Choroid plexus epithelial cell (primary cell): ENCODE data around the gene TRAPPC11.
A peak's percentile ranks its signal among the peaks of the same experiment; 100 is the strongest.

Experiments used
- DNase-seq: peaks from one replicate; pipeline ENCODE4 v3.0.0-alpha.2; 2010; ENCODE audit warnings: low read depth
- H3K4me3 ChIP-seq: 2 replicates; pipeline ENCODE4 v1.5.1; 2011; ENCODE audit warnings: low read depth, mild to moderate bottlenecking, control low read depth, low read length, moderate library complexity
- CTCF ChIP-seq: conservative IDR thresholded peaks from 2 replicates; pipeline ENCODE4 v1.5.1; 2011; ENCODE audit warnings: low read depth, mild to moderate bottlenecking, control low read depth, inconsistent platforms, low read length, moderate library complexity

TRAPPC11 gene

GRCh38 chr4:183631577-183632198 is 27.4 kb upstream of the TRAPPC11 start:
- no peak overlapping the region for H3K4me3 ChIP-seq
- no peak for TF ChIP-seq CTCF
- no peak for DNase-seq

- no peak for TF ChIP-seq CTCF
Observed at GRCh38 chr4:183632689-183633088, 26.4 kb upstream of the TRAPPC11 start.

GRCh38 chr4:183633476-183634400 is 25.4 kb upstream of the TRAPPC11 start:
- no peak for DNase-seq
- TF ChIP-seq CTCF: no peak

More at GRCh38 chr4:183632689-183633088, 26.4 kb upstream of the TRAPPC11 start:
- no peak for DNase-seq
- H3K4me3 ChIP-seq: no peak overlapping the region

GRCh38 chr4:183635321-183635720 is 23.8 kb upstream of the TRAPPC11 start:
- no peak for TF ChIP-seq CTCF
- H3K4me3 ChIP-seq: no peak overlapping the region
- DNase-seq: peak; percentile 14

More at GRCh38 chr4:183633476-183634400, 25.4 kb upstream of the TRAPPC11 start:
- H3K4me3 ChIP-seq: no peak overlapping the region

- no peak for TF ChIP-seq CTCF
- peak; percentile 36 for DNase-seq
- H3K4me3 ChIP-seq: no peak overlapping the region
Observed at GRCh38 chr4:183635741-183636140, 23.4 kb upstream of the TRAPPC11 start.

- peak; percentile 34 for TF ChIP-seq CTCF
- peak overlapping the region; percentile 33 for H3K4me3 ChIP-seq
- peak; percentile 62 for DNase-seq
Observed at GRCh38 chr4:183636503-183636902, 22.6 kb upstream of the TRAPPC11 start.

GRCh38 chr4:183636923-183637322 is 22.2 kb upstream of the TRAPPC11 start:
- peak overlapping the region; percentile 33 for H3K4me3 ChIP-seq
- no peak for TF ChIP-seq CTCF
- DNase-seq: peak; percentile 69
